SU-DHL-6 (cell line): ENCODE measurements around the gene TUBA4A.

Experiments used
- H2AFZ ChIP-seq: fragments of 200-600 bp; sonication (generic); 2 replicates; pipeline ENCODE4 v1.6.1; 2014; ENCODE audit warnings: low read depth, mild to moderate bottlenecking, moderate library complexity, mixed read lengths, antibody characterized with exemption, low read length; ENCODE audit not compliant: severe bottlenecking
- H3F3A ChIP-seq: fragments of 200-600 bp; shearing (Covaris generic); 2 replicates; pipeline ENCODE4 v1.6.0; 2016; ENCODE audit warnings: antibody characterized with exemption, mild to moderate bottlenecking; ENCODE audit not compliant: insufficient read depth
- H3K27ac ChIP-seq: fragments of 200-600 bp; sonication (generic); 2 replicates; pipeline ENCODE4 v1.5.1; 2016; ENCODE audit warnings: low read depth, mild to moderate bottlenecking, low read length, moderate library complexity, mixed read lengths
- H3K27me3 ChIP-seq: fragments of 200-600 bp; sonication (generic), shearing (Covaris generic); 2 replicates; pipeline ENCODE4 v1.6.0; 2014; ENCODE audit warnings: mild to moderate bottlenecking, low read length
- H3K36me3 ChIP-seq: fragments of 200-600 bp; sonication (generic); 2 replicates; pipeline ENCODE4 v1.6.1; 2014; ENCODE audit warnings: mild to moderate bottlenecking, low read length, mixed read lengths
- H3K4me2 ChIP-seq: fragments of 300-600, 200-600 bp; shearing (Covaris generic), sonication (generic); 2 replicates; pipeline ENCODE4 v1.6.0; 2014; ENCODE audit warnings: low read length, low read depth, mild to moderate bottlenecking; ENCODE audit not compliant: poor library complexity, severe bottlenecking
- H3K4me3 ChIP-seq: fragments of 200-600 bp; sonication (generic); 2 replicates; pipeline ENCODE4 v1.5.1; 2014; ENCODE audit warnings: antibody characterized with exemption, low read length, mild to moderate bottlenecking, mixed read lengths; ENCODE audit not compliant: insufficient read depth, poor library complexity, severe bottlenecking
- H3K79me2 ChIP-seq: fragments of 200-600 bp; sonication (generic); 2 replicates; pipeline ENCODE4 v1.6.1; 2014; ENCODE audit warnings: mild to moderate bottlenecking, low read length, moderate library complexity; ENCODE audit not compliant: insufficient read depth
- H3K9ac ChIP-seq: fragments of 200-600 bp; sonication (generic); 2 replicates; pipeline ENCODE4 v1.7.0; 2014; ENCODE audit warnings: mild to moderate bottlenecking, low read length
- H3K9me2 ChIP-seq: fragments of 200-600 bp; sonication (generic); replicated peaks from 2 replicates; pipeline ENCODE4 v1.6.1; 2014; ENCODE audit warnings: low read length; ENCODE audit not compliant: insufficient read depth
- H3K9me3 ChIP-seq: fragments of 200-600 bp; sonication (generic); 2 replicates; pipeline ENCODE4 v1.6.1; 2014; ENCODE audit warnings: low read length, mixed read lengths; ENCODE audit not compliant: insufficient read depth
- H4K20me1 ChIP-seq: fragments of 200-600 bp; sonication (generic); 2 replicates; pipeline ENCODE4 v1.6.1; 2014; ENCODE audit warnings: low read depth, mild to moderate bottlenecking, antibody characterized with exemption, low read length, moderate library complexity, mixed read lengths
- EZH2phosphoT487 ChIP-seq: fragments of 200-600 bp; sonication (generic), shearing (Covaris generic); conservative IDR thresholded peaks from 2 replicates; pipeline ENCODE4 v1.6.1; 2018; ENCODE audit warnings: mild to moderate bottlenecking, antibody characterized with exemption, low read length, moderate library complexity, mixed read lengths
- TF ChIP-seq, protein P1 (sequence below): fragments of 200-600 bp; sonication (generic); IDR thresholded peaks from one replicate; pipeline ENCODE4 v1.5.1; 2017; ENCODE audit warnings: antibody characterized with exemption, mild to moderate bottlenecking, low read length, moderate library complexity; ENCODE audit not compliant: insufficient read depth, poor library complexity, severe bottlenecking

TUBA4A gene

DNA sequence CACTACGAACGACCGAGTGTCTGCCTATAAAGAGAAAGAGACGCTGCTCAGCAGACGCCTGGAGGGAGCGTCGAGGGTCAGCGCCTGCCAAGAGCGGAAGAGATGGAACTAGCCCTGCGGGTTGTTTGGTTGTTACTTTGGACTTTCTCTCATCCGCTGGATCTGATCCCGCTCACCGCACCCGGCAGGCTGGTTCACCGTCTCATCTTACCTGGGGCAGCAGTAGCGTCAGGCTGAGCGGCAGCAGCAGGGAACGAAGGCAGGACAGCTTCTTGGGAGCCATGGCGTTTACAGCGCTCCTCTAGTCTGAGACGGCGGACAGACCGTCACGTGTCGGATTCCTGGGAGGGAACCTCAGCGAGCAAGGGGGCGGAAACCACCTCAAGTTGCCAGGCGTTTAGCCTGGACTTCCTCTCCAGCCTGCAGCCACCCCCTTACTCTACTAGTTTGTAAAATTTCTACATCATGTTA lies 10.4 kb downstream of the TUBA4A start:
- Histone ChIP-seq H3K27ac (no peak overlapping the region), H3K4me2 (no peak overlapping the region), H3K9ac (no peak overlapping the region), H3K9me2 (no peaks in the 10 kb centered on the region), H3K36me3 (no peaks in the 10 kb centered on the region), H3K27me3 (no peaks in the 10 kb centered on the region), H3K9me3 (no peaks in the 10 kb centered on the region), H3F3A (peaks cover 3% of the 10 kb centered on the region; the same call in 1 of the 2 replicates), H2AFZ (no peak overlapping the region), H4K20me1 (no peaks in the 10 kb centered on the region), H3K79me2 (no peaks in the 10 kb centered on the region), H3K4me3 (no peak overlapping the region)
- TF ChIP-seq, protein P1, sequence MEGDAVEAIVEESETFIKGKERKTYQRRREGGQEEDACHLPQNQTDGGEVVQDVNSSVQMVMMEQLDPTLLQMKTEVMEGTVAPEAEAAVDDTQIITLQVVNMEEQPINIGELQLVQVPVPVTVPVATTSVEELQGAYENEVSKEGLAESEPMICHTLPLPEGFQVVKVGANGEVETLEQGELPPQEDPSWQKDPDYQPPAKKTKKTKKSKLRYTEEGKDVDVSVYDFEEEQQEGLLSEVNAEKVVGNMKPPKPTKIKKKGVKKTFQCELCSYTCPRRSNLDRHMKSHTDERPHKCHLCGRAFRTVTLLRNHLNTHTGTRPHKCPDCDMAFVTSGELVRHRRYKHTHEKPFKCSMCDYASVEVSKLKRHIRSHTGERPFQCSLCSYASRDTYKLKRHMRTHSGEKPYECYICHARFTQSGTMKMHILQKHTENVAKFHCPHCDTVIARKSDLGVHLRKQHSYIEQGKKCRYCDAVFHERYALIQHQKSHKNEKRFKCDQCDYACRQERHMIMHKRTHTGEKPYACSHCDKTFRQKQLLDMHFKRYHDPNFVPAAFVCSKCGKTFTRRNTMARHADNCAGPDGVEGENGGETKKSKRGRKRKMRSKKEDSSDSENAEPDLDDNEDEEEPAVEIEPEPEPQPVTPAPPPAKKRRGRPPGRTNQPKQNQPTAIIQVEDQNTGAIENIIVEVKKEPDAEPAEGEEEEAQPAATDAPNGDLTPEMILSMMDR, result no peak
- no peak for TF ChIP-seq EZH2phosphoT487

DNA sequence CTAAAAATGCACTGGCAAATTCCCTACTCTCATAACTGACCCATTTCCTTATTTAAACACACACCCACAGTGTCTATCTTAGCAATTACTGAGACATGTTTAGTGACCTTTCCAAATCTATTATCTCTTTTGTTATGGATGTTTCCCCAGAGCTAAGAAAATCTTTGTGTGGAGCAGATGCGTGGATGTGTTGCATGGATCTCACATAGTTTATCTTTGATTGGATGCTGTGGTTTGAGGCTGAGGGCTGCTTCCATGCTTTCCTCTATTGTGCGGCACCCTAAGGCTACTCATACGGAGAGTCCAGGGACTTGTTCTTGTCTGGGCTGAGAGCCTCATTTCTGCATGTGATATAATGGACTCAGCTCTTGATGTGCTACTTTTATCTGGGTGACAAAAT lies 19.4 kb downstream of the TUBA4A start:
- no peaks in the 10 kb centered on the region for H3K27me3 ChIP-seq
- no peaks in the 10 kb centered on the region for H3K9me2 ChIP-seq
- peaks cover 15% of the 10 kb centered on the region for H3K79me2 ChIP-seq
- no peak overlapping the region for H3K4me3 ChIP-seq
- TF ChIP-seq EZH2phosphoT487, result no peak
- TF ChIP-seq, protein P1, result no peak
- no peaks in the 10 kb centered on the region for H3F3A ChIP-seq
- H3K27ac ChIP-seq, result no peak overlapping the region
- H4K20me1 ChIP-seq, result no peaks in the 10 kb centered on the region
- no peak overlapping the region for H2AFZ ChIP-seq
- 0 out of 2 replicates have a peak, but pooled peaks cover 7% of the 10 kb centered on the region for H3K36me3 ChIP-seq
- H3K9ac ChIP-seq, result no peak overlapping the region
- no peak overlapping the region for H3K4me2 ChIP-seq
- no peaks in the 10 kb centered on the region for H3K9me3 ChIP-seq

DNA sequence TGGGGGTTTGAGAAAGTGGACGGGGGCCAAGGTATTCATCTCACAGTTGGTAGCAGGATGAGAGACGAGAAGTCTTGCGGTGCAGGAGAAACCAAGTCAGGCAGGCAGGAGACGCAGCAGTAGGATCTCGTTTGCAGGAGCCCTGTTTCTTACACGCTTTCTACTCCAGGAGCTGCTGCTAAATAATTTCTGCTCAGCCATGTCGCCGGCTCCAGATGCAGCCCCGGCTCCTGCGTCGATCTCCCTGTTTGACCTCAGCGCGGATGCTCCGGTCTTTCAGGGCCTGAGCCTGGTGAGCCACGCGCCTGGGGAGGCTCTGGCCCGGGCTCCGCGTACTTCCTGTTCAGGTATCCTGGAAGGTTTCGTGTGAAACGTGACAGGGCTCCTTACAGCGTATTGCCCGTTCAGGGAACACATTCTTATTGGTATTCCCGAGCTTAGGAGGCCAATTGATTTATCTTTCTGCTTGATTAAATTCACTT lies 23.6 kb downstream of the TUBA4A start:
- TF ChIP-seq, protein P1, result no peak
- TF ChIP-seq EZH2phosphoT487, result no peak
- Histone ChIP-seq H3K79me2 (peaks cover 33% of the 10 kb centered on the region), H3K9me2 (no peaks in the 10 kb centered on the region), H4K20me1 (no peaks in the 10 kb centered on the region), H3K9ac (peak overlapping the region; percentile 76), H3K27ac (peak overlapping the region; percentile 70), H3F3A (no peaks in the 10 kb centered on the region), H3K36me3 (0 out of 2 replicates have a peak, but pooled peaks cover 7% of the 10 kb centered on the region), H2AFZ (peak overlapping the region; percentile 32), H3K4me3 (peak overlapping the region; percentile 97), H3K9me3 (no peaks in the 10 kb centered on the region), H3K4me2 (peak overlapping the region; percentile 97), H3K27me3 (no peaks in the 10 kb centered on the region)
